ENCODE measurements around the gene DYDC1.

The DYDC1 gene

DNA sequence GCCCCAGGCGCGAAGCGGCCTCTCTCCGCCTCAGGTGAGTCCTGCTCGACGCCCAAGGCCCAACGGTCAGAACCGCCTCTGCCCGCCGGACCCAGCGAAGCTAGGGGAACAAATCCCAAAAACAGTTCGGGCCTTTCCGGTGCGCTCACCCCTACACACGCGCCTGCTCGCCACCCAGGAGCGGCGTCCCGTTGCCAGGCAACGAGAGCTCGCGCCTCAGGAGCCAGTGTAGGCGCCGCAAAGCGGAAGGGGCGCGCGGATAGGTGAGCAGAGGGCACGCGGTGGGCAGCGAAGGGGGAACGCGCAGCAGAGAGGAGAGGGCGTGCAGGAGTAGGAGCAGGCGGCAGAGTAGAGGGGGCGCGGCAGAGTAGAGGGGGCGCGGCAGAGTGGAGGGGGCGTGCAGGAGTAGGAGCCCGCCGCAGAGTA lies at the start of gene DYDC1, which contains the start of gene DYDC2:
TSS of gene DYDC1 (minus strand) at position 193 of the 426 bp plus-strand sequence. CDS start 4,154 bp downstream, outside the sequence.
TSS of gene DYDC2 (plus strand) at position 219 of the 426 bp plus-strand sequence. CDS start 5,663 bp downstream, outside the sequence.
- Mint-ChIP-seq H3K4me3 (peak within 1 kb of the TSS; percentile 65), H3K27ac (no peak within 1 kb of the TSS), H3K27me3 (peaks cover 42% of the 10 kb centered on the region), H3K36me3 (ENCODE audit: low read depth) (no peaks in the 10 kb centered on the region), H3K4me1 (peaks cover 8% of the 10 kb centered on the region), H3K9me3 (no peaks in the 10 kb centered on the region)
- DNase-seq (peak; percentile 67), ATAC-seq (peak; percentile 89)

DNA sequence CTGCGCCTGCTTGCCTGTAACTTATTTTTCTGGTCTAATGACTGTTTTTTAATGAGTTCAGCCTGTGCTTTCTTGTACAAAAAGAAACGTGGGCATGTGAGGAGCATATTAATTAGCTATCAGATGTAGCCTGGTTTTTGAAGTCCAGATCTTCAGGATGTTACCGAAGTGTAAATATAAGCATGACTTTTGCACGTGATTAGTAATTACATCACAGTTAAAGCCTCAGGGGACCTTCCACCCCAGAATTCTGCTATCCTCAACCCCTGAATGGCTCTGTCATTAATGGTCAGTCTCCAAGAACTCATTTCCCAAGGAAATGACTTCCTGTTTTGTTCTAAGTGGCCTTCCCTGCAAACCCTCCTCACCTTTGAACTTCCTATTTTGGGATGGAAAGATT lies 49.6 kb upstream of the DYDC1 start:
- Mint-ChIP-seq H3K36me3 (ENCODE audit: low read depth) (no peaks in the 10 kb centered on the region), H3K4me1 (peaks cover 26% of the 10 kb centered on the region), H3K27ac (no peak overlapping the region), H3K9me3 (no peaks in the 10 kb centered on the region), H3K4me3 (no peak overlapping the region), H3K27me3 (peaks cover 6% of the 10 kb centered on the region)
- DNase-seq (no peak), ATAC-seq (no peak)

DNA sequence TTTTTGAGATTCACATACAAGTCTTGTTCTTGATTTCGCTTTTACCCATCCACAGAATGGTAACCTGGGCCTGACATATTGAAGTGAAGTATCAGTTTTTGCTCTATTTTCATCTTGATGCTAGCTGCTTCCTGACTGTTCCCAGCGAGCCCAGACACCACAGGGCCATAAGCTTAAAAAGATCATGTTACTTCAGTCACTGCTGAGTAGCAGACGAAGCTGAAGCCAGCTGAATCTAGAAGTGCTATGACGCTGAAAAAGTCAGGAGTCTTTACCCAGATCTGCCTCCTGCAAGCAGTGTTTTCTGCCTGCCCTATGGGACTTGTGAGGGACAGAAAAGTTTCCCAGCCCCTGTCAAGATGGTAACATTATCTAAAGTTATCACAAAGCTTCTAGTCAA lies 49.1 kb upstream of the DYDC1 start:
- Mint-ChIP-seq H3K9me3 (no peaks in the 10 kb centered on the region), H3K27ac (no peak overlapping the region), H3K27me3 (peaks cover 6% of the 10 kb centered on the region), H3K36me3 (ENCODE audit: low read depth) (no peaks in the 10 kb centered on the region), H3K4me3 (no peak overlapping the region), H3K4me1 (peaks cover 22% of the 10 kb centered on the region)
- ATAC-seq (no peak), DNase-seq (no peak)

DNA sequence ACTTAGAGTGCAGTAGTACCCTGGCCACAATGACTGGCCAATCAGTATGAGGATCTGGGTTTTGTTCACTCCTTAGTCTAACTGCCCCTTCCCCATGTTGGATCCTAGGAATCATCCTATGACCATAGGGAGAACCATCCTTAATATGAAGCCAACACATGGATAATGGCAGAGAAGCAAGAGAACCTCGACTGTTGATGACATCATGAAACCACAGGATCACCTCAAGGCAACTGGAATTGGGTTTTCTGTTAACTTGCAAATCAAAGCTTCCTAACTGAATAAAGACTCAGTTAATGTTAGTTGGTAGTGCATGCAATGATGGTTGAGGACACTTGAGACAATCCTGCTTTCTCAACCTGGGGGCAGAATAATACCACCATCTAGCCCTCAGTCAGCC lies 48.5 kb upstream of the DYDC1 start:
- Mint-ChIP-seq H3K27me3 (peaks cover 6% of the 10 kb centered on the region), H3K9me3 (no peaks in the 10 kb centered on the region), H3K4me1 (peaks cover 16% of the 10 kb centered on the region), H3K27ac (no peak overlapping the region), H3K4me3 (no peak overlapping the region), H3K36me3 (ENCODE audit: low read depth) (no peaks in the 10 kb centered on the region)
- ATAC-seq = no peak
- no peak for DNase-seq

DNA sequence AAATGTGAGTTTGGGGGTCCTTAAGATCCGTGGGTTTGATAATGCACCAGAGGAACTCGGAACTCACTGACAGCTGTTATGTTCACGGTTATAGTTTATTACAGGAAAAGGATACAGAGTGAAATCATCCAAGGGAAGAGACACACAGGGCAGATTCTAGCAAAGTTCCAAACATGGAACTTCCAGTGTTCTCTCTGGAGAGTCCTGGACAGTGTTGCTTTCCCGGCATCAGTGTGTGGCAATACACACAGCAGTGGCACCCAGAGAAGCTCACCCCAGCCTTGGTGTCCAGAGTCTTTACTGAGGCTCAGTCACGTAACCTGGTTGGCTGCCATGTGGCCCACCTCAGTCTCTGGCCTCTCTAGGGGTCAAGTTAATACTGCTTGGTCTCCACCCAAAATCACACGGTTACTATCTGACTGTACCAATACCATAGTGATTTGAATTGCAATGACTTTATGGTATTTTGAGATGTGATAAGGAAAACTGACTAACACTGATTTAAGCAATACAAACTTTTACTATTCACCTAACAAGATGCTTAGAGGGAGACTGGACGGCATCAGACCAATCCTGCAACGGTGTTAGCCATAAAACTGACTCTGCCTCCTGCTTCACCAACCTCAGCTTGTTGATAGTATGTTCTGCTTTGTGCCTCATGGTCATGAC lies 43.7 kb upstream of the DYDC1 start:
- Mint-ChIP-seq H3K4me1 (no peaks in the 10 kb centered on the region), H3K27ac (no peak overlapping the region), H3K27me3 (no peaks in the 10 kb centered on the region), H3K9me3 (no peaks in the 10 kb centered on the region), H3K4me3 (no peak overlapping the region), H3K36me3 (ENCODE audit: low read depth) (no peaks in the 10 kb centered on the region)
- no peak for ATAC-seq
- DNase-seq = no peak

DNA sequence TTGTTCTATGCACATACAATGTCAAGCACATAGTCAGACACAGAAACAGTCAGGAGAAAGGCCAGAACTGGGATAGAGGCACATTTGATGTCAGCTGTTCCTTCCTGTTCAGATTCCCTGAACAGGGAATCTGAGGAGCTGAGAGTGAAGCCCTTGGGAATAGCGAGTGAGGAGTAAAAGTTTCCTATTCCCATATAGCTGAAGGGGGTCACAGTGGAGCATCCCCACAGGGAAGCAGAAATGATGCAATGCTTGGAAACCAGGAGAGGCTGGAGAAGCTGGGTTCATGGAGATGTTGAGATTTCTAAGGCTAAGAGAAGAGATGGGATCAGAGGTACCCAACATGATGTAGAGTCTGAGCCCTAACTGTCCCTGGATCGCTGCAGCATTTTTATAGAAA lies 40.5 kb upstream of the DYDC1 start:
- no peaks in the 10 kb centered on the region for H3K4me1 Mint-ChIP-seq
- H3K27me3 Mint-ChIP-seq = no peaks in the 10 kb centered on the region
- no peaks in the 10 kb centered on the region for H3K36me3 Mint-ChIP-seq (ENCODE audit: low read depth)
- no peak for ATAC-seq
- no peaks in the 10 kb centered on the region for H3K9me3 Mint-ChIP-seq
- no peak for DNase-seq
- no peak overlapping the region for H3K27ac Mint-ChIP-seq
- no peak overlapping the region for H3K4me3 Mint-ChIP-seq

DNA sequence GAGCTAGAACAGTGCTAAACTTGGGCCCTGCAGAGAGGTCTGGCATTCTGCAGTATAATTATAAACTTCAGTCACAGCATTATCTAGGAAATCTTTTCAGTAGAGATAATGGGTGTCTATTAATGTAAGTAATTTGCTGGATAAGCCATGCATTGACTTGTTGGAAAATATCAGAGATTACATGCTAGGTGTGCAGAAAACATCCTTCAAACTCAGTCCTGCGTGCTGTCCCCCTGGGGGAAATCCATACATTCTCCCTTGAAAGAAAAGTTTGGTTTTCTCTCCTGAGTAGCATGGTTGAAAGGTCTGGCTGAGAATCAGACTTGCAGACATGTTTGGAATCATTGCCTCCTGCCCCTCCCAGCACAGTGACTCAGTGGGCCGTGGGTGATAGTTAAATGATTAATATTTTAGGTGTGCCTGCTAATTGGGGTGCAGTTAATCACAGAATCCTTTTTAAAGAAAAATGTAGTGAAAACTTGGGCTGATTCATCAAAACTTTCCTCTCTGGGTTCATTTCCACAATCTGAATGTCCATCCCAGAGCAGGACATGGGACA lies 37.9 kb upstream of the DYDC1 start:
- ATAC-seq = no peak
- DNase-seq = no peak
- no peaks in the 10 kb centered on the region for H3K27me3 Mint-ChIP-seq
- no peak overlapping the region for H3K4me3 Mint-ChIP-seq
- H3K9me3 Mint-ChIP-seq = no peaks in the 10 kb centered on the region
- H3K36me3 Mint-ChIP-seq (ENCODE audit: low read depth) = no peaks in the 10 kb centered on the region
- H3K27ac Mint-ChIP-seq = no peak overlapping the region
- no peaks in the 10 kb centered on the region for H3K4me1 Mint-ChIP-seq

DNA sequence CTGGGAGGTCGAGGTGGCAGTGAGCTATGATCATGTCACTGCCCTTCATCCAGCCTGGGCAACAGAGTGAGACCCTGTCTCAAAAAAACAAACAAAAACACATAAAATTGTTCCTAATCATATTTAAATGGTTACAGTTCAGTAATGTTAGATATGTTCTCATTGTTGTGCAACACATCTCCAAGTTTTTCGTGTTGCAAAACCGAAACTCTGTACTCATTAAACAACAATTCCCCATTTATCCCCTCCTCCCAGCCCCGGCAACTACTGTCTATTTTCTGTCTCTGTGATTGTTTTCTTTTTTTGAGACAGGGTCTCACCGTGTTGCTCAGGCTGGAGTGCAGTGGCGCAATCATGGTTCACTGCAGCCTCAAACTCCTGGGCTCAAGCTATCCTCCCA lies 35.7 kb upstream of the DYDC1 start:
- H3K27ac Mint-ChIP-seq = no peak overlapping the region
- ATAC-seq = no peak
- DNase-seq = no peak

DNA sequence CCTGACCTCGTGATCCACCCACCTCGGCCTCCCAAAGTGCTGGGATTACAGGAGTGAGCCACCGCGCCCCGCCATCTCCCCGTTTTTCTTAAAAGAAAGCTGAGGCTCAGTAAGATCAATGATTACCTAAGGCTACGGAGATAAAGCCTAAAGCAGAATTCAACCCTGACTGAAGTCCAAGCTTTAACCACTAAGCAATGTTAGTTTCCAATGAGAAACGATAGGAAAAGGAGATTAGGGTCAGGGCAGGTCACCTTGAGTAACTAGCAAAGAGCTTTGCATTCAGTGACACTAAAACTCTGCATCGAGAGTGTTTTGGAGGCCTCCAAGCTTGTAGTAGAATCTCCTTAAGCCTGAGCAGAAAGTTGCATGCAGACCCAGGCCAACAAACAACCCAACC lies 34.2 kb upstream of the DYDC1 start:
- Mint-ChIP-seq H3K4me1 (no peaks in the 10 kb centered on the region), H3K36me3 (ENCODE audit: low read depth) (no peaks in the 10 kb centered on the region), H3K9me3 (no peaks in the 10 kb centered on the region), H3K27me3 (no peaks in the 10 kb centered on the region), H3K4me3 (no peak overlapping the region), H3K27ac (no peak overlapping the region)
- DNase-seq = no peak
- no peak for ATAC-seq

More for the DNA sequence above, 35.7 kb upstream of the DYDC1 start:
- H3K4me1 Mint-ChIP-seq = no peaks in the 10 kb centered on the region
- no peaks in the 10 kb centered on the region for H3K27me3 Mint-ChIP-seq
- H3K36me3 Mint-ChIP-seq (ENCODE audit: low read depth) = no peaks in the 10 kb centered on the region
- no peak overlapping the region for H3K4me3 Mint-ChIP-seq
- H3K9me3 Mint-ChIP-seq = no peaks in the 10 kb centered on the region

DNA sequence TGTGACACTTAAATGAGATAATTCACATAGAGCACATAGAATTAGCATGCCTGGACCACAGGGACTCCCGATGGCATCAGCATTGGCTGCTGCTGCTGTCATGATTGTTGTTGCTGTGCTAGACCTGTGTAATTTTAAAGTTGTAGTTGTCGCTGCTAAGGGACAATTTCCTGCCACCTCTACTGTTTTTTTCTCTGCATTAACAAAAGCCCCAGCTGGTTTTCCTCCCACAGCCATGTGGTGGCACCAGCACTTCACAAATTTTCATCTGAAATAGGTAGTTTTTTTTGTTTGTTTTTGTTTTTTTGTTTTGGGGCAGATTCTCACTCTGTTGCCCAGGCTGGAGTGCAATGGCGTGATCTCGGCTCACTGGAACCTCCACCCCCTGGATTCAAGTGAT lies 26.4 kb upstream of the DYDC1 start:
- H3K4me3 Mint-ChIP-seq = no peak overlapping the region
- H3K9me3 Mint-ChIP-seq = no peaks in the 10 kb centered on the region
- H3K4me1 Mint-ChIP-seq = peaks cover 15% of the 10 kb centered on the region
- H3K27me3 Mint-ChIP-seq = no peaks in the 10 kb centered on the region
- peak; percentile 32 for DNase-seq
- H3K27ac Mint-ChIP-seq = no peak overlapping the region
- peak; percentile 38 for ATAC-seq
- H3K36me3 Mint-ChIP-seq (ENCODE audit: low read depth) = no peaks in the 10 kb centered on the region

DNA sequence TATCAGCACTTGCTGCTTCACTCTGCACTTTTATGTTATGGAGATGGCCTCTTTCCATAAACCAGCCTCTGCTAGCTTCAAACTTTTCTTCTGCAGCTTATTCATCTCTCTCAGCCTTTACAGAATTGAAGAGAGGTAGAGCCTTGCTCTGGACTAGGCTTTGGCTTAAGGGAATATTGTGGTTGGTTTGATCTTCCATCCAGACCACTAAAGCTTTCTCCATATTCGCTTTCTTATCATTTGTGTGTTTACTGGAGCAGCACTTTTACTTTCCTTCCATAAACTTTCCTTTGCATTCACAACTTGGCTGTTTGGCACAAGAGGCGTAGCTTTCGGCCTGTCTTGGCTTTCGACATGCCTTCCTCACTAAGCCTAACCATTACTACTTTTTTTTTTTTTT lies 23.6 kb upstream of the DYDC1 start:
- H3K27me3 Mint-ChIP-seq = no peaks in the 10 kb centered on the region
- no peaks in the 10 kb centered on the region for H3K9me3 Mint-ChIP-seq
- H3K27ac Mint-ChIP-seq = no peak overlapping the region
- no peak for DNase-seq
- ATAC-seq = no peak
- H3K36me3 Mint-ChIP-seq (ENCODE audit: low read depth) = no peaks in the 10 kb centered on the region
- H3K4me3 Mint-ChIP-seq = no peak overlapping the region
- peaks cover 15% of the 10 kb centered on the region for H3K4me1 Mint-ChIP-seq

DNA sequence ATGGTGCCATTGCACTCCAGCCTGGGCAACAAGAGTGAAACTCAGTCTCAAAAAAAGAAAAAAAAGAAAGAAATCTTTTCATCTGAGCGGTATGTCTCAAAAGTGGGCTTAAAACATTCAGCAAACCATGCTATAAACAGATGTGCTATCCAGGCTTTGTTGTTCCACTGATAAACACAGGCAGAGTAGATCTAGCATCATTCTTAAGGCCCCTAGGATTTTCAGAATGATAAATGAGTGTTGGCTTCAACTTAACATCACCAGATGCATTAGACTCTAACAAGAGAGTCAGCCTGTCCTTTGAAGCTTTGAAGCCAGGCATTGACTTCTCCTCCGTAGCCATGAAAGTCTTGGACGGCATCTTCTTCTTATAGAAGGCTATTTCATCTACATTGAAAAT lies 23.1 kb upstream of the DYDC1 start:
- no peaks in the 10 kb centered on the region for H3K27me3 Mint-ChIP-seq
- no peak overlapping the region for H3K27ac Mint-ChIP-seq
- DNase-seq (no peak), ATAC-seq (no peak)
- no peak overlapping the region for H3K4me3 Mint-ChIP-seq
- H3K36me3 Mint-ChIP-seq (ENCODE audit: low read depth) = no peaks in the 10 kb centered on the region
- no peaks in the 10 kb centered on the region for H3K9me3 Mint-ChIP-seq
- H3K4me1 Mint-ChIP-seq = peaks cover 15% of the 10 kb centered on the region

DNA sequence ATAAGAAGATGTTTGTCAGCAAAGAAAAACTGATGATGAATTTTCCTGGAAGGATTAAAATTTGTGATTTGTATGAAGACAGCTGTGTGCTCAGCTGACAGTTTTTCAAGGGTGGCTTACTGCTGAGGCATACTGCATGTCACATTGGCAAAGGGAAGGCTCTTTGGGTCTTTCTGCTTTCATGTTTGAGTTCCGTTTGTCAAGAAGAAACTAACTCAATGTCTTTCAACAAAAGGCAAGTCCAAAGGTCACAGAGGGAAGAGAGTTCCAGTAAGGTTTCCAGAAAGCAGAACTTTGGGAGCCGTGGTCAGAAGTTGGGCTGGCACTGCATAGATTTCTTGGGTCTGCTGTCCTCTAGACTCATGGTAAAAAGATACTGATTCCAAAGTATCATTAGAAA lies 16.9 kb upstream of the DYDC1 start:
- DNase-seq (no peak), ATAC-seq (no peak)
- Mint-ChIP-seq H3K36me3 (ENCODE audit: low read depth) (no peaks in the 10 kb centered on the region), H3K27me3 (no peaks in the 10 kb centered on the region), H3K4me1 (peaks cover 5% of the 10 kb centered on the region), H3K27ac (no peak overlapping the region), H3K9me3 (peaks cover 6% of the 10 kb centered on the region), H3K4me3 (no peak overlapping the region)

DNA sequence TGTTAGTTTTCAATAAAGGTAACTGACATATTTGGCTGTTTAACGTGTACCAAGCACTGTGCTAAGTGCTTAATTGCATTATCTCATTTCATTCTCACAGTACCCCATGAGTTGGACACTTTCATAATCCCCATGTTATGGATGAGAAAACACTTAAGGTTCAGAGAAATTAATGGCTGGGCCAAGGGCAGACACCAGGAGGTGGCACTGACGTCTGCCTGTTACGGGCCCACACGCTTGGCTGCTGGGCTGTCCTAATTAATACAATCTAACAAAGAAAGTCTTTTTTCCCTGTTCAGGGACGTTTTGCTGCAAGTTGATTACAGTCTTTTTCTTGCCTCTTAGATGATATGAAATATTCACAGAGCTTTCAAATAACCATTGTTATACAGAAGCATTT lies 16.1 kb upstream of the DYDC1 start:
- DNase-seq = no peak
- no peak overlapping the region for H3K27ac Mint-ChIP-seq
- peaks cover 12% of the 10 kb centered on the region for H3K9me3 Mint-ChIP-seq
- no peak overlapping the region for H3K4me3 Mint-ChIP-seq
- ATAC-seq = no peak
- peaks cover 2% of the 10 kb centered on the region for H3K36me3 Mint-ChIP-seq (ENCODE audit: low read depth)
- no peaks in the 10 kb centered on the region for H3K4me1 Mint-ChIP-seq
- no peaks in the 10 kb centered on the region for H3K27me3 Mint-ChIP-seq

DNA sequence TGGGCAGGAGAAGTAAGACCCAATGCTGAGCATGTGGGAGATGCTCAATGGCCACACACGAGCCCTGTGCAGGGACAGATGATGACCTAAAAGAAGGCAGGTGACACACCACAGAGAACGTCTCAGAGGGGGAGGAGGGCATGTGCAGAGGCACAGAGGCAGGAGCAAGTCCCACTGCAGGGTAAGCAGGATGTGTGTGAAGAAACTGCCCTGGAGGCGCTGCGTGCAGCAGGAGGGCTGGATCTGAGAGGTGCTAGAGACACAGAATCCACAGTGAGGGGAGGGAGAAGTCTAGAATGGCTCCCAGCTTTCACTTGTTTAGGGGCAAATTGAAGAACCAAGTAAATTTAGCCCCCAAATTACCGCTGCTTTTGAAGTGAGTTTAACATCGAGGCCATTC lies 14.9 kb upstream of the DYDC1 start:
- no peaks in the 10 kb centered on the region for H3K4me1 Mint-ChIP-seq
- ATAC-seq (no peak), DNase-seq (no peak)
- no peak overlapping the region for H3K27ac Mint-ChIP-seq
- peaks cover 22% of the 10 kb centered on the region for H3K9me3 Mint-ChIP-seq
- peaks cover 2% of the 10 kb centered on the region for H3K27me3 Mint-ChIP-seq
- no peak overlapping the region for H3K4me3 Mint-ChIP-seq
- peaks cover 2% of the 10 kb centered on the region for H3K36me3 Mint-ChIP-seq (ENCODE audit: low read depth)
